ENCODE data around the gene LANCL2.

DNA sequence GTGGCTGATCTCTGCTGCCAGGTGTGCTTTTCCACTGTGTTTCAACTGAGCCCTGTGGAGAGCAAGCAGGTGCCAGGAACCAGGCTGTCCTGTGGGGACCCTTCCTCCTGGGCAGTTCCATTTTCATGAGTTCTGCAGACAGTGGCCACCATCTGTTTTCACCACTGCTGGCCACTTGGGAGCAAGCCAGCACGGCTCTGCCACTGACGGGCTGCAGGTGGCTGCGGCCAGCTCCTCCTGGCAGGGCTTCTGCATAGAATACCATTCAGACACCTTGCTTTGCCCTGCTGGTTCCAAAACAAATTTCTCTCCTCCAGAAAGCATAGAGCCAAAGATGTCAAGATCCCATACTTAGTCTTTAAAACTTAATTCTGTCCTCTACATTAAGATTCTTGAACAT, 48.3 kb downstream of the LANCL2 start:
- no peak for TF ChIP-seq CTCF (IDR thresholded peaks at IDR 0.05; ENCODE audit: insufficient read depth, low read length, poor library complexity, severe bottlenecking)
- no peak for TF ChIP-seq EZH2phosphoT487 (conservative IDR thresholded peaks at IDR 0.05; ENCODE audit: low read length)

All from SU-DHL-6 (cell line).